ENCODE measurements around the gene TMEM61. TPM values are rescaled to one million over a fixed set of nuclear protein-coding genes. Genes with fewer than 3 reads are reported as not detected.
A peak's percentile ranks its signal among the peaks of the same experiment; 100 is the strongest.

The TMEM61 gene
- total and polyA plus RNA-seq, 2 of the 8 experiments (the other 6 are each of a cell fraction or from before 2014, with no cell fraction given) = 0.54 to 1.4 TPM

GRCh38 chr1:54989473-54989872, 9.0 kb downstream of the TMEM61 start:
- Histone ChIP-seq H3K14ac (ENCODE audit: insufficient read length) (no peak overlapping the region), H4K8ac (ENCODE audit: extremely low read depth, insufficient read depth, low read length) (no peak overlapping the region; the same call in 1 of the 2 replicates), H3K4me2 (ENCODE audit: insufficient read depth in 1 of 2, low read depth in 2 of 2, low read length in 2 of 2) (no peak overlapping the region), H4K20me1 (replicated peaks in 1 of 2; ENCODE audit: control insufficient read depth in 1 of 2, insufficient read depth in 2 of 2, low read length in 2 of 2) (no peaks in the 10 kb centered on the region), H2BK20ac (ENCODE audit: low read length) (no peak overlapping the region), H2AFZ (ENCODE audit: low read length) (no peak overlapping the region), H3K4me1 (replicated peaks in 1 of 4; ENCODE audit: control insufficient read depth in 3 of 4, insufficient read depth in 4 of 4, low read length in 3 of 4) (peaks cover 2 to 10% (median 6%) of the 10 kb centered on the region in 4 experiments; a peak in 6 of 7 replicates), H3K18ac (ENCODE audit: extremely low read depth, low read length) (no peak overlapping the region), H2BK15ac (ENCODE audit: low read length) (peak overlapping the region; percentile 16; the same call in 1 of the 2 replicates), H3K27ac (ENCODE audit: low read depth, low read length) (no peak overlapping the region), H3K36me3 (ENCODE audit: control insufficient read depth in 2 of 4, insufficient read depth in 4 of 4, low read length in 3 of 4) (no peaks in the 10 kb centered on the region), H3K56ac (replicated peaks; ENCODE audit: insufficient read length, low read depth, low read length) (no peak overlapping the region), H4K91ac (replicated peaks; ENCODE audit: insufficient read length, low read length) (peak overlapping the region; percentile 64), H2BK12ac (ENCODE audit: low read depth, low read length) (peak overlapping the region; percentile 39; the same call in 1 of the 2 replicates), H3K9ac (replicated peaks in 1 of 4; ENCODE audit: extremely low read depth in 1 of 4, low read depth in 3 of 4, low read length in 3 of 4) (no peak overlapping the region), H3K4me3 (ENCODE audit: extremely low read depth in 1 of 4, insufficient read depth in 2 of 4, low read depth in 3 of 4, low read length in 4 of 4) (no peak overlapping the region), H3K23me2 (ENCODE audit: low read depth, low read length) (no peaks in the 10 kb centered on the region), H4K5ac (ENCODE audit: insufficient read length, low read depth, low read length) (no peak overlapping the region), H3K27me3 (replicated peaks in 1 of 4; ENCODE audit: control insufficient read depth in 3 of 4, extremely low read depth in 1 of 4, insufficient read depth in 3 of 4, low read length in 3 of 4) (peaks cover 0 to 1% (median 0%) of the 10 kb centered on the region in 4 experiments; a peak in 2 of 7 replicates), H2BK5ac (ENCODE audit: low read depth, low read length) (no peak overlapping the region; the same call in 1 of the 2 replicates), H3K79me2 (ENCODE audit: control insufficient read depth in 1 of 2, insufficient read depth in 2 of 2, low read length in 2 of 2) (no peaks in the 10 kb centered on the region), H3K23ac (ENCODE audit: insufficient read length) (no peak overlapping the region), H3K79me1 (ENCODE audit: low read depth, low read length) (no peaks in the 10 kb centered on the region), H3K9me3 (ENCODE audit: insufficient read depth in 2 of 2, low read depth in 1 of 2, low read length in 1 of 2) (no peaks in the 10 kb centered on the region), H2BK120ac (replicated peaks; ENCODE audit: low read depth, low read length) (no peak overlapping the region), H2AK5ac (ENCODE audit: low read depth, low read length) (no peak overlapping the region; the same call in 1 of the 2 replicates), H3K4ac (replicated peaks; ENCODE audit: insufficient read length, low read depth, low read length) (no peak overlapping the region)
- DNase-seq (ENCODE audit: low read depth in 1 of 2, low spot score in 2 of 2) = no peak
- POLR2A ChIA-PET (ENCODE audit: partially characterized antibody) = interaction anchor here (1.3 kb wide), 1 partner anchor 11 kb away, joined by 3 read pairs; no protein-coding TSS in a partner anchor
- FAIRE-seq = no peak
- CTCF ChIA-PET (ENCODE audit: partially characterized antibody) = interaction anchor here (0.6 to 18.4 kb wide), 10 partner anchors 8 to 66 kb away, joined by 3 to 436 read pairs (median 6); partner anchors contain the start of gene TMEM61
- 90% methylated on average over 8 of the region's 8 CpGs; no CpG with 5 or more reads in 1 of the 2 experiments for WGBS, 2 experiments (ENCODE audit: extremely low coverage in 1 of 2, insufficient coverage in 1 of 2, insufficient read length in 1 of 2, insufficient replicate concordance in 2 of 2, low coverage in 1 of 2, low lambda C conversion rate in 2 of 2, missing lambda C conversion rate in 1 of 2)
- TF ChIP-seq PHF8 (conservative IDR thresholded peaks at IDR 0.05; ENCODE audit: low read depth, low read length) (no peak), RAD21 (IDR thresholded peaks at IDR 0.05 in 1 of 2, conservative IDR thresholded peaks at IDR 0.05 in 1 of 2; ENCODE audit: low read depth in 2 of 2, low read length in 2 of 2) (no peak), CHD2 (IDR thresholded peaks at IDR 0.05; ENCODE audit: low read length) (no peak), RFX5 (IDR thresholded peaks at IDR 0.05; ENCODE audit: borderline replicate concordance, low read depth, low read length) (no peak), HDAC6 (IDR thresholded peaks at IDR 0.05; ENCODE audit: low read depth, low read length) (no peak), GTF2F1 (IDR thresholded peaks at IDR 0.05; ENCODE audit: borderline replicate concordance, low read depth, low read length) (no peak), ASH2L (IDR thresholded peaks at IDR 0.05; ENCODE audit: low read length) (no peak), CHD1 (IDR thresholded peaks at IDR 0.05; ENCODE audit: low read depth, low read length) (no peak), CBX5 (IDR thresholded peaks at IDR 0.05; ENCODE audit: low read depth, low read length) (no peak), ATF2 (IDR thresholded peaks at IDR 0.05; ENCODE audit: low read length) (no peak), SRF (IDR thresholded peaks at IDR 0.05; ENCODE audit: low read depth, low read length) (no peak), TCF12 (IDR thresholded peaks at IDR 0.05; ENCODE audit: low read depth, low read length) (no peak)

Data from H1 (cell line).